Liver (tissue), 9 donors: ENCODE measurements around the gene TECTB. TPM values are rescaled to one million over a fixed set of nuclear protein-coding genes. Genes with fewer than 3 reads are reported as not detected.

Source experiments
- DNase-seq: peaks from one replicate; pipeline ENCODE4 v3.0.0-alpha.2; 2017; ENCODE audit warnings: low spot score
- H3K27ac ChIP-seq, 2 donors: one replicate each; pipeline ENCODE4 v1.7.0; 2013; ENCODE audit warnings: inconsistent platforms in 2 of 2, low read length in 2 of 2, control low read depth in 1 of 2, low read depth in 1 of 2, mild to moderate bottlenecking in 1 of 2
- H3K27me3 ChIP-seq, 4 donors: one replicate each; pipeline versions ENCODE4 v1.6.1 to v1.7.0; 2013; ENCODE audit warnings: low read length in 3 of 4, inconsistent platforms in 1 of 4, mild to moderate bottlenecking in 1 of 4, moderate library complexity in 1 of 4; ENCODE audit not compliant: control insufficient read depth in 4 of 4, insufficient read depth in 4 of 4
- H3K36me3 ChIP-seq, 4 donors: one replicate each; pipeline versions ENCODE4 v1.6.1 to v1.7.0; 2013; ENCODE audit warnings: low read length in 3 of 4, mild to moderate bottlenecking in 3 of 4, low read depth in 1 of 4, moderate library complexity in 1 of 4; ENCODE audit not compliant: control insufficient read depth in 4 of 4, insufficient read depth in 3 of 4
- H3K4me1 ChIP-seq, 4 donors: one replicate each; pipeline versions ENCODE4 v1.6.1 to v1.7.0; 2013; ENCODE audit warnings: low read length in 3 of 4, mild to moderate bottlenecking in 3 of 4, moderate library complexity in 1 of 4; ENCODE audit not compliant: control insufficient read depth in 4 of 4, insufficient read depth in 4 of 4
- H3K4me3 ChIP-seq, 3 donors: one replicate each; pipeline versions ENCODE4 v1.6.1 to v1.7.0; 2013; ENCODE audit warnings: low read length in 3 of 3, control low read depth in 1 of 3, low read depth in 1 of 3, mild to moderate bottlenecking in 1 of 3
- H3K9ac ChIP-seq, 2 donors: one replicate each; pipeline ENCODE4 v1.7.0; 2013; ENCODE audit warnings: low read length in 2 of 2, mild to moderate bottlenecking in 2 of 2, moderate library complexity in 2 of 2, control low read depth in 1 of 2, low read depth in 1 of 2
- H3K9me3 ChIP-seq, 4 donors: one replicate each; pipeline versions ENCODE4 v1.6.1 to v1.7.0; 2013; ENCODE audit warnings: low read length in 3 of 4; ENCODE audit not compliant: control insufficient read depth in 4 of 4
- ATF3 ChIP-seq: IDR thresholded peaks from 2 replicates; pipeline ENCODE4 v1.6.1; 2016; ENCODE audit warnings: antibody characterized with exemption
- CTCF ChIP-seq: fragments of 150-350 bp; IDR thresholded peaks from 2 replicates; pipeline ENCODE4 v1.5.1; 2017; ENCODE audit warnings: improper control_type of control experiment, low read depth, low read length; ENCODE audit not compliant: missing input control
- EGR1 ChIP-seq, 2 donors: IDR thresholded peaks; 2 replicates each; pipeline ENCODE4 v1.6.1; 2016 to 2018; ENCODE audit warnings: antibody characterized with exemption in 2 of 2, low read depth in 2 of 2
- HNF4A ChIP-seq, 2 donors: conservative IDR thresholded peaks; 2 replicates each; pipeline ENCODE4 v1.6.1; 2016; ENCODE audit warnings: antibody characterized with exemption in 2 of 2, mild to moderate bottlenecking in 2 of 2
- MAX ChIP-seq: IDR thresholded peaks from 2 replicates; pipeline ENCODE4 v1.6.1; 2016; ENCODE audit warnings: antibody characterized with exemption
- NR2F2 ChIP-seq: IDR thresholded peaks from 2 replicates; pipeline ENCODE4 v1.6.1; 2016; ENCODE audit warnings: antibody characterized with exemption
- RAD21 ChIP-seq, 2 donors: IDR thresholded peaks; 2 replicates each; pipeline ENCODE4 v1.6.1; 2016; ENCODE audit warnings: antibody characterized with exemption in 2 of 2, mild to moderate bottlenecking in 2 of 2
- SP1 ChIP-seq: IDR thresholded peaks from 2 replicates; pipeline ENCODE4 v1.6.1; 2018; ENCODE audit warnings: antibody characterized with exemption, mild to moderate bottlenecking
- YY1 ChIP-seq: IDR thresholded peaks from 2 replicates; pipeline ENCODE4 v1.6.1; 2016; ENCODE audit warnings: antibody characterized with exemption, mild to moderate bottlenecking
- ZBTB33 ChIP-seq: IDR thresholded peaks from 2 replicates; pipeline ENCODE4 v1.6.1; 2016; ENCODE audit warnings: antibody characterized with exemption
- WGBS: extraction: QIAGEN DNeasy Blood & Tissue Kit; methylation state at CpG from one replicate; pipeline ENCODE4 v1.1.7; 2013; 5-methylcytosine and 5-hydroxymethylcytosine counted together
- polyA plus RNA-seq, 2 donors: library from polyadenylated mRNA; stranded (reverse) in 1 of 2; unstranded in 1 of 2; fragments of 200-250 nt in 1 of 2; fragments of >200 nt in 1 of 2; fragmentation: Nextera tagmentation in 1 of 2; extraction: Ambion mirVana in 1 of 2; gene quantifications; one replicate each; pipeline versions ENCODE4 v1.2.1 to v1.2.3, GENCODE V29; 2013 to 2015
- total RNA-seq, 2 donors: library from RNA; depleted of rRNA; stranded (reverse); fragments of >200 nt; gene quantifications; one replicate each; pipeline ENCODE4 v1.2.3, GENCODE V29; 2014
- donor health status: healthy.
- donor health status: healthy.
- donor health status: healthy.
- donor health status: healthy.
- donor health status: healthy.

TECTB gene
- total and polyA plus RNA-seq, 4 donors, result 0.05 to 0.44 (median 0.08) TPM

- peaks cover 0 to 26% (median 6%) of the 10 kb centered on the region in 4 donors for H3K4me1 ChIP-seq
- H3K9ac ChIP-seq, result no peak overlapping the region
- H3K36me3 ChIP-seq, result no peaks in the 10 kb centered on the region
- H3K9me3 ChIP-seq, result no peaks in the 10 kb centered on the region
- peak; percentile 79 for DNase-seq
- H3K4me3 ChIP-seq, result no peak overlapping the region
- H3K27ac ChIP-seq, result no peak overlapping the region
- WGBS, result 25% methylated on average over 10 of the region's 10 CpGs
- TF ChIP-seq CTCF (peak; percentile 91), RAD21 (IDR thresholded peaks at IDR 0.05) (peak; percentile 95 to 96), EGR1 (IDR thresholded peaks at IDR 0.05; ENCODE audit: low read depth in 2 of 2) (no peak)
- H3K27me3 ChIP-seq, result no peaks in the 10 kb centered on the region
Measured at GRCh38 chr10:112314822-112315474, 31.7 kb downstream of the TECTB start.

GRCh38 chr10:112327678-112328077, 44.5 kb downstream of the TECTB start:
- no peak overlapping the region for H3K4me3 ChIP-seq
- no peak for DNase-seq
- no peaks in the 10 kb centered on the region for H3K36me3 ChIP-seq
- H3K27me3 ChIP-seq, result no peaks in the 10 kb centered on the region
- no peak overlapping the region for H3K27ac ChIP-seq
- no peak for TF ChIP-seq ZBTB33
- no peak for TF ChIP-seq MAX
- TF ChIP-seq YY1, result no peak
- TF ChIP-seq HNF4A (conservative IDR thresholded peaks at IDR 0.05), result no peak
- TF ChIP-seq ATF3, result no peak
- no peak for TF ChIP-seq EGR1 (IDR thresholded peaks at IDR 0.05; ENCODE audit: low read depth in 2 of 2)
- TF ChIP-seq NR2F2, result no peak
- no peaks in the 10 kb centered on the region for H3K9me3 ChIP-seq
- no peak overlapping the region for H3K9ac ChIP-seq
- H3K4me1 ChIP-seq, result peaks cover 0 to 8% (median 3%) of the 10 kb centered on the region in 4 donors
- 93% methylated on average over 3 of the region's 3 CpGs for WGBS

- no peak for DNase-seq
- 50% methylated on average over 4 of the region's 4 CpGs for WGBS
- no peak overlapping the region for H3K27ac ChIP-seq
- H3K4me3 ChIP-seq, result no peak overlapping the region
- peaks cover 0 to 10% (median 5%) of the 10 kb centered on the region in 4 donors for H3K4me1 ChIP-seq
- no peak overlapping the region for H3K9ac ChIP-seq
- no peaks in the 10 kb centered on the region for H3K9me3 ChIP-seq
- no peaks in the 10 kb centered on the region for H3K27me3 ChIP-seq
- H3K36me3 ChIP-seq, result no peaks in the 10 kb centered on the region
- TF ChIP-seq HNF4A (conservative IDR thresholded peaks at IDR 0.05) (peak; percentile 26 to 34), SP1 (no peak), EGR1 (IDR thresholded peaks at IDR 0.05; ENCODE audit: low read depth in 2 of 2) (peak; percentile 14 to 30), NR2F2 (no peak)
Measured at GRCh38 chr10:112330162-112330561, 47.0 kb downstream of the TECTB start.
